ENCODE measurements around the gene TNRC6A.

- no peak for TF ChIP-seq CTCF (conservative IDR thresholded peaks at IDR 0.05)
- TF ChIP-seq EZH2 (IDR thresholded peaks at IDR 0.05; ENCODE audit: low read depth), result no peak
Observed at GRCh38 chr16:24688359-24688758, 41.1 kb upstream of the TNRC6A start.
